Hematopoietic multipotent progenitor cell treated with erythropoietin and hydrocortisone succinate and interleukin-3 and kit ligand, for 17 days (in vitro differentiated cells): ENCODE measurements around the gene OSGIN1.

Experiments
- DNase-seq: peaks from one replicate; pipeline ENCODE4 v3.0.0-alpha.2; 2015; ENCODE audit warnings: low spot score

The OSGIN1 gene

DNA sequence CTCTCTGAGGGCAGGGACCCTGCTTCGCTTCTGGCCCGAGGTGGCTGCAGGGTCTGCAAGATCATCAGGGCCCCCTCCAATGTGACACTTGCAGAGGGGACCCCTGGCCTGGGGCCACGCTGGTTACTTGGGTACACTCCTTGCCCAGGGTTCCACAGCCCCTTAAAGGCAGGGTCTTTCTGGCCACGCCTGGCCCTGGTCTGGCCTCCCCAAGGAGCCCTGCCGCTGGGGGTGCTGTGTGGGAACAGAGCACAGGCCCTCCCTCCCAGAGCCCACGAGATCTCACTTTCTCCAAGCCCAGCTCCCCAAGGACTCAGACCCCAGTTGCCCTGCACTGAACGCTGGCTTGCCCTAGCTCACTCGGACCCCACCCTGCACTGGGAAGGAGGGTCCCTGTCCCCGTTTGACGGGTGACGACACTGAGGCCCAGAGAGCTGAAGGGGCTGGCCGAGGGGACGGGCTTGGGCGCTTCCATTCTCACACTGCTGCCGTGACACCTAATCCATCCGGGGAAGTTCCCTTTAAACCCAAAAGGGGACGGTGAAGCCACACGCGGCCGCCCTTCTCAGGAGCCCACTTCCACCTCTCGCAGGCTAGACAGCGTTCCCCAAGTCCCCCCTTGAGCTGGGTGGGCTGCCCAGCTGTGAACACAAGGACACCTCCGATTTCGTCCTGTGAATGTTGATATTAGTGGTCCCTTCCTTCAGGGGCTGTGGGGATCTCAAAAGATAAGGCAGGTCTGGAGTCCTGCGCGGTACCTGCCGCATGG, 26.9 kb upstream of the OSGIN1 start:
- no peak for DNase-seq

DNA sequence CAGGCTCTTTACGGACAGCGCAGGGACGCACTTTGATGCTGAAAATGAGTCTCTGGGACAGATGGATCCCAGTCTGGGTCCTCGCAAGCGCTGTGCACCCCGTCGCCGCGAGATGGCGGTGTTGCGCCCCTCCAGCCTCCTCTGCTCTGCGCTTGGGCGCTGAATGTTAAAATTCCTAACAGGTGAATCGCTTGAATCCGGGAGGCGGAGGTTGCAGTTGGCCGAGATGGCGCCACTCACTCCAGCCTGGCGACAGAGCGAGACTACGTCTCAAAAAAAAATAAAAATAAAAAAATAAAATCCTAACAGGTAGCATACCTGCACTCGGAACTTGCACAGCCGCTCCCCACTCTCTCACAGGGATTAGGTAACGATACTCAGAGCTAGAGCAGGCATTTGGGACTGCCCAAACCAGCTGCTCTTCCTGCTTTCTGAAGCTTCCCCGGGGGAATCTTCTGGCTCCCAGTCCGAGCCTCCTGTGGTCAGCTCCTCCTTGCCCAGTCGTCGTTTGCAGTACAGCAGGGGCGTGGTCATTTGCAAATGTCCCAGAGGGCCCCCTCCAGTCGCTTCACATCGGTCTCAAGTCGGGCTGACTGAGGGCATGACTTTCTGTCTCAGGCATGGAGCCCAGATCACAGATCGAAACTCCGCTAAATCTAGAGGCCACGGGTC, 26.2 kb upstream of the OSGIN1 start:
- peak; percentile 45 for DNase-seq

DNA sequence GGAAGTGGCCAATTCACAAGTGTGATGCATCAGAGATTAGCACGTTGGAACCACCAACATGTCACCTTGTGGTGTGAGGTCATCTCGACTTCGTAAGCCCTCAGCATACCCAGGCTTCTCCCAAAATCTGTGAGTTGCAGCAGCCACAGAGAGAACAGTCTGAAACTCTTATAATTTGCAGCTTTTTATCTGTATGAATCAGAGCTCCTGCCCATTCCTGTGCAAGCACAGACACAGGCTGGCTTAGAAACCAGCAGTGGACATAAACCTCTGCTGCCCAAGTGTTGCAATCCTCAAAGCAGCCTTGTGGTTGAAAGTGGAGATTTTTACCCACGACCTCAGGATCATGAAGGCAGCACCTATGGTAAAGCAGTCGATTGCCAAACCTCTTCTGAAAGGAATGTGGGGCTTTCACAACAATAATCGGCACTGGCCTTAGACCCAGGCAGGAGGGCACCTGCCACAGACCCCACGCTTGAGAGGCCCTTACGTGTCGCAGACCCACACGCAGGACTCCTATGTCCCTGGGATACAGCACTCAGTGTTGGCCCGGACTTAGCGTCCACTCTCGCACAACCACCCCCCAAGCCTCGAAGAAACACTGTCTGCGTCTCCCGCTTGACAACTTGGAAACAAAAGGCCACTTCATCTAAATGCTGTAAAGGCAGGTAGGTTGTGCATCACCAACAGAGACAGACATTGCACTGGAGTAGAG, 24.5 kb upstream of the OSGIN1 start:
- no peak for DNase-seq

DNA sequence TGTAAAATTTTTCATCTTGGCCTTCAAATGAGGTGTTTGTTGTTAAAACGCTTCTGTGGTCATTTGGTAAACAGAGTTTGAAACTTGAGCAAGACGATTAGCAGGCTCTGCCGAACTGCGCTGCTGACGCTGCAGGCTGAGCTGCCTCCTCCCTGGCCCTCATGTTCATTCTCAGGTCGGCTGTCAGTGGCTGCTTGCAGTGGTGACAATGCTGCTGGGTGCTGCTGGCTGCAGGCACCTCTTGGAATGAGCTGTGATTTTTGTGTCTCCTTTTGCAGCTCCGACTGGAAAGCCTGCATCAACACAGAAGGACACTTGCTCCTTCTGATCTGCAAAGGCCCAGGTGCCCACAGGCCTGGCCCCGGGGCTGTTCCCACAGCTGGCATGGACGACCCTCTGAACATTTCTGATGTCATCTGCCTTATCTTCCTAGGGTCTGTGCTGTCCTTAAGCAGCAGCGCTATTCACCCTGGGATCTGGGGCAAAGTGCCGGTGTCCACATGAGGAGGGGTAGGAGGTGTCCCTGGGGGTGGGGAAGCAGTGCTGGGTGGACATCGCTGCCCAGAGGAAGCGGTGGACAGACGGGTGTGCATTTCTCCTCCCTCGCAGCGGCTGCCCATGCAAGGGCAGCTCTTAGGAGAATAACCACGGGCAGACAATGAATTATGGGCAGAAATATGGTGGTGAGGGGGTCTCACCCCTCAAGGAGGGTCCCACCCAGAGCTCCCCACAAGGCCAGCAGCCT, 23.1 kb upstream of the OSGIN1 start:
- no peak for DNase-seq

DNA sequence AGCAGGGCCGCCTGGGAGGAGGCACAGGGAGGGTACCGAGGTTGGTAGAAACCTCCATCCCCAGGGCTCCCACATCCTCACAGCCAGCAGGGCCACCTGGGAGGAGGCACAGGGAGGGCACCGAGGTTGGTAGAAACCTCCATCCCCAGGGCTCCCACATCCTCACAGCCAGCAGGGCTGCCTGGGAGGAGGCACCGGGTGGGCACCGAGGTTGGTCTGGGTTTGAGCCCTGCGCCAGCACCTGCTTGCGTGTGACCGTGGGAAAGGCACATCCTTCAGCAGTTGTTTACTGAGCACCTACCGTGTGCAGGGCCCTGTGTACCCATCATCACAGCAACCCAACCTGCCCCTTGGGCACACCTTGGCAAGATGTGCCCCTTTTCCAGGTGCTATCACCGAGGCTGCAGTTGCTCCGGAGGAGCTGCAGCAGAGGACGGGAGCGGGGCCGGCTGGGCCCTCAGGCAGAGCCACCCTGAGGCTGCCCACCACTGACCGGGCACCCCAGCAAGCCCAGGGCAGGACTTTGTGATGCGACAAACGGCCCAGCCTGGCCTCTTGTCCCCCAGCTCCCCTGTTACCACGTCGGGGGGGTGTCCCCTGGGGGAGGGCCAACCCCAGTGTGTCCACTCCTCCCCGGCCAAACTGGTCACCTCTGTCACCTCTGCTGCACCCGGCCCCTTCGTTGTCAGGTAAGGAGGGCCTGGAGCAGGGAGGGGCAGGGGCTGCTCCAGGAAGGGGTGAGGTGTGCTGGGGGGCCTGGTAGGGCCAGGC, 22.1 kb upstream of the OSGIN1 start:
- no peak for DNase-seq

DNA sequence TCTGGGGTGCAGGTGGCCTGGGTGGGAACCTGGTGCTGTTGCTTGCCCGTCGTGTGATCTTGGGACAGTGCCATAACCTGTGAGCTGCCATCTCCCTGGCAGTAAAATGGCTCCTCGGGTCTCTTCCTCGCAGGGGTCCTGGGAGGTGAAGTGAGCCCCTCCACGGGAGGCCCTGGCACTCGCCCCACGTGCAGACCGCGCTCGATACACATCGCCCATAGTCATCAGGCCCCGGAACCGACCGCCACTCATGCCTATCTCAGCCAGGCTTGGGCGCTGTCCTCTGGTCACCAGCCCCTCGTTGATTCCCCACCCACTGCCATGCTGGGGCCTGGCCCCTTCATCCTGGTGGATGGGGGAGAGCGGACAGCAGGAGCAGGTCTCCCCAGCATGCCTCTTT, 21.5 kb upstream of the OSGIN1 start:
- DNase-seq = no peak

DNA sequence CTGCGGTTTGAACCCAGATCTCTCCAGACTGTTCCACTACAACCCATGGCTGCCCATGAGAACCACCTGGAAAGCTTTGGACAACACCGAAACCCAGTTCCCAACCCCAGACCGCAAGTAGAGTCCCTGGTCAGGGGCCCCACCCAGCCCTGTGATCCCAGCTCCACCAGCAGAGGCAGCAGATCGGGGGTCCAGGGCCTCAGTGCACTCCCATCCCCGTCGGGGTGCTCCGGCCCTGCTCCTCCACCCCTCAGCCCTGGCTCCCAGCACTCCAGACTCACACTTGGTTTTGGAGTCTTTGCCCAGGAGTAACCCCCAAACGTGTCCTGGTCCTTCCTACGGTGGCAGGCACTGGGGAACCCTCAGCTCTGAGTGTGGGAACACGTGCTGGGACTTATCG, 20.7 kb upstream of the OSGIN1 start:
- DNase-seq = no peak

DNA sequence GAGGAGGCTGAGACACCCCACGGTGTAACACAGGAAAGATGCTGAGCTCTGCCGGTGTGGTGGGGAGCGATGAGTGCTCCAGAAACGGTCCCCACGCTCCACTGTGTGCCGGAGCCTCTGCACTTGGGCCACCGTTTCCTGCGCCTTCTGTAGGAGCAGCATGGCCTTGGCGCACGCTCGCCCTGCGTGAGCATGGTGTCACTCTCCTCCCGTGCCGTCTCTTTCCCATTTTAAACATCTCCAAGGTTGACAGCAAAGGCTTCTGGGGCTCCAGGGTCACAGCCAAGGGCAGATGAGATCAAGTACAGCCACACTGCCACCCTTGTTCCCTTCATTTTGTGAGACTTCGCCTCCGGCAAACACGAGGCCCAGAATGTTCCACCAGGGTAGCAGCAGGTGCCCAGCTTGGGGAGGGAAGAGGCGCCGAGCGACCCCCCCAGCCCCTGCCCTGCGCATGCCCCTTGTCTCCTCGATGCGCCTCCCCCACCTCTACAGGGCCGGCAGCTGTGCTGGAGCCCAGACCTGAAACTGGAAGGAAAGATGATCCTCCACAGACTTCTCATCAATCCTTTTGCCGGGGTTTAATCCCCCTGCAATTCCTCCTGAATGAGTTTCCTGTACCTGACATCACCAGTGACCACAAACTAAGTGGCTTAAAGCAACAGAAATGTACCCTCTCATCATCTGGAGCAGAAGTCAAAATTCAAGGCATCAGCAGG, 19.9 kb upstream of the OSGIN1 start:
- no peak for DNase-seq

DNA sequence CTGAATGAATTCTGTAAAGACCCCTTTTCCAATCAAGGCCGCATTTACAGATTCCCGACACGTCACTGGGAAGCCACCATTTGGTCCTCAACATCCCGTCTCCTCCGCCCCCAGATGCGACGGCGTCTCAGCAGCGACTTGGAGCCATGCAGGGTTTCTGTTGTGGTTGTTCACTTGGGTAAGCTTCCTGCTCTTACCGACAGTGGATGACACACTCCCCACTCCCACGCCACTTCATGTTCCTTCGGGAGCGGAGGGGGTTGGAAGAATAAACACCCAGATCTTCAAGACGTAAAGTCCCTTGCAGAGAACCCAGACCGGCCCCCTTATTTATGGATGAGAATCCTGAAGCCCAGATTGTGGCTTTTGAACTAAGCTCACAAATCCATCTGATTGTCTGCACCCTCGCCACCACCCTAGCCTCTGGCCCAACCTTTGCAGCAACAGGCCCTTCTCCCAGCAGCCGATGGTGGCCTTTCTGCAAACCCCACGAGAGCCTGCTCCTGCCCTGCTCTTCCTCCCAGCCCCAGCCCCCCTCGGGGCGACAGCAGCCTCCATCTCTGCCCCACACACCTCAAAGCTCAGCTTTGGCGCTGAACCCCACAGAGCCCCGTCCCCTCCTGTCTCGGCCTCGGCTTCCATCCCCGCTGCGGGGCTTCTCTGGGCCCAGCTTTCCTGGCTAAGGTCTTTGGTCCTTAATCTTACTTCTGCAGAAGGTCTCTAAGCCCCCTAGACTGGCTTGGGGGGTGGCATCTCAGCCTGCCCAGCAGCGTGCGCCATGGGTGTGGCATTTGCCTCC, 19.0 kb upstream of the OSGIN1 start:
- DNase-seq = no peak

DNA sequence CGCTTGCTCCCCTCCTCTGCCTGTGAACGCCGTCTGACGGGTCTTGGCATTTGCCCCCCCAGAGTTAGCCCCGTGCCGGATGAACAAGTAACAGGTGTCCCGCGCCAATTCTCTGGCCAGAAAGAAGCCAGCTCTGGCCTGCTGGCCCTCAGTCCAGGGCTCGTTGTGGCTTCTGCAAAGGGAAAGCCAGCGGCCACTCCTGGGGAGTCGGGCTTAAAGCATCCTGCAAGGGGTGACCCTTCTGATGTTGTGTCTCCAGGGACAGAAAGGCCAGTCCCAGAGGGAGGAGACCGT, 18.4 kb upstream of the OSGIN1 start:
- no peak for DNase-seq

DNA sequence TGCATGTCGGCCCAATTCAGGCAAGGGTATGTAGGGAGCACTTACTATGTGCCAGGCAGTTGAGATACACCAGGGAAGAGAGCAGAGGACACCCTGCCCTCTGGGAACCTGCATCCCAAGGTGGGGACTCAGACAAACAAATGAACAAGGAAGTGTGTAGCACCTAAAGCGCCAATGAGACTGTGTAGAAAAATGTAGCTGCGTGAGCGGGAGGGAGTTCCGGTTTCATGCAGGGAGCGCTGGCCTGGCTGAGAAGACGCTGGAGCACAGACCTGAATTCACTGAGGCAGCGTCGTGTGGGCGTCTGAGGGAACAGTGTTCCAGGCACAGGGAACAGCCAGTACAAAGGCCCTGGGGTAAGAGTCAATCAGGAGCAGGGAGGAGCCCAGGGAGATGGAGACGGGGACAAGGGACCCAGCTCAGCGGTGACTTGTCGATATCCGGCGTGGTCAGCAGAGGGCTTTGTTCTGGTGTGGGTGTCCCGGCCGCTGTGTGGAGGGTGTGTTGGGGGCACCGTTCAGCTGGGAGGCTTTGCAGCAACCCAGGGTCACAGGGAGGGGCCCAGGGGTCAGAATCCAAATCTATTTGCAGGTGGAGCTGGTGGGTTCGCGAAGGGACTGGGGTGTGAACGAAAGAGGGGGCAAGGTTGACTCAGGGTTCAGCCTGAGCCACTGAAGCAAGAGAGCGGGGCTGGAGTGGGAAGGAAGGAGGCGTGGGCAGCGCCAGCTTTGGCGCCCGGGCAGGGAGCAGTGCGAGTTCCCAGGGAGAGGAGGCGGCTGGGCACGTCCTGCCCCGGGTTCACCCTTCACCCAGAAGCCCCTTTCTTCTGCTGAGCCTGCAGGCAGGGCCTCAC, 17.8 kb upstream of the OSGIN1 start:
- no peak for DNase-seq

DNA sequence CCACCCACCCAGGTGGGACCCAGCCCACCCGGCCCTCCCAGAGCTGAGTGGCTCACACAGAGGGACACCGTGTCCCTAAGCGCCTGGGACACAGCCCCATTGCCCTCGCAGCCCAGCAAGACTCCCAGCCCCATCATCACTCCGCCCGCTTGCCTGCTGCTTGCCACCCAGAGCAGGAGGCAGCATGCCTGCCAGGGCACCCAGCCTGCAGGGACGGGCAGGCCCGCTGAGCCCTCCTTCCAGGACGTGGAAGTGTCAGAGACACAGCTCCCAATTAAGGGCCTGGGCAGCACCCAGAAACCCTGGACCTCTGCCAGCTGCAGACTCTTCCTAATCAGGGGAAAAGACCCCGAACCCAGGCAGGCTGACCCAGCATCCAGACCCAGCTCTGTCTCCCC, 17.2 kb upstream of the OSGIN1 start:
- no peak for DNase-seq

DNA sequence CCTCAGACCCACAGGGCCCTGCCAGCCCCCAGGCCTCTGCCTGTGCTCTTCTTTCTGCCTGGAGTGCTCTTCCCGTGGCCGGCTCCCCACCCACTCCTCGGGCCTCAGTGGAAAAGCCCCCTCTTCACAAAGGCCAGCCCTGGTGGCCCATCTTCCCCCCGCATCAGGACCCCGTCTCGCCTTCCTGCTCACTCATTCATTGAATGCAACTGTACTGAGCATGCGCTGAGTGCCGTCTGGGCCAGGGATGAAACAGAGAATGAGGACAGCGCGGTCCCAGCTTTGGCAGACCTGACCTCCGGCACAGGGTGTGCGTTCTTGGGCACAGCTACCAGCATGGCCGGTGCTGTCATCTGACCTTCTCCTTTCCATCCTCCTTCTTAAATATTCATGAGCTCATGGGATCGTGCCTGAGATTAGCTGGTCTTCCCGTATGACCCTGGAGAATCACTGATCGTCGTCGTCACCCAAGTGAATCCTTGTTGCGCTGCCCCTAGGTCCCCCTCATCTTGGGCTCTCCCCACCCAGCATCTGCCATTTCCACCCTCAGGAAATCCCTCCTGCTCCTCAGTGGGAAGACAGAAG, 16.4 kb upstream of the OSGIN1 start:
- DNase-seq = no peak

DNA sequence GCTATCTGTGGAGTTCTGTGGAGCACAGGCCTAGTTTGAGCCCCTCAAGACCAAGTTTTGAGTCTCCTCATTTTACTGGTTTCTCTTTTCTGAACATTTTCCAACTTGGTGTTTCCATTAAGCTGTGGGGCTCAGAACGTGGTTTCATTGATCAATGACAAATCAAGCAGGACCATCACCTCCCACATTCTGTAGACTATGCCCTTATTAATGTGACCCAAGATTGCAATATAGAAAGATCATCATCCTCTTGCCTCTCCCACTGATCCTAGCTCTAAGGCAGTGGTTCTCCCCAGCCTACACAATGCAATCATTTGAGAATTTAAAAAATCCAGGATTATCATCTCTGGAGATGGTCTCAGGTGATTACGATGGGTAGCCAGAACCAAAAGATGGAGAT, 15.8 kb upstream of the OSGIN1 start:
- DNase-seq = no peak

DNA sequence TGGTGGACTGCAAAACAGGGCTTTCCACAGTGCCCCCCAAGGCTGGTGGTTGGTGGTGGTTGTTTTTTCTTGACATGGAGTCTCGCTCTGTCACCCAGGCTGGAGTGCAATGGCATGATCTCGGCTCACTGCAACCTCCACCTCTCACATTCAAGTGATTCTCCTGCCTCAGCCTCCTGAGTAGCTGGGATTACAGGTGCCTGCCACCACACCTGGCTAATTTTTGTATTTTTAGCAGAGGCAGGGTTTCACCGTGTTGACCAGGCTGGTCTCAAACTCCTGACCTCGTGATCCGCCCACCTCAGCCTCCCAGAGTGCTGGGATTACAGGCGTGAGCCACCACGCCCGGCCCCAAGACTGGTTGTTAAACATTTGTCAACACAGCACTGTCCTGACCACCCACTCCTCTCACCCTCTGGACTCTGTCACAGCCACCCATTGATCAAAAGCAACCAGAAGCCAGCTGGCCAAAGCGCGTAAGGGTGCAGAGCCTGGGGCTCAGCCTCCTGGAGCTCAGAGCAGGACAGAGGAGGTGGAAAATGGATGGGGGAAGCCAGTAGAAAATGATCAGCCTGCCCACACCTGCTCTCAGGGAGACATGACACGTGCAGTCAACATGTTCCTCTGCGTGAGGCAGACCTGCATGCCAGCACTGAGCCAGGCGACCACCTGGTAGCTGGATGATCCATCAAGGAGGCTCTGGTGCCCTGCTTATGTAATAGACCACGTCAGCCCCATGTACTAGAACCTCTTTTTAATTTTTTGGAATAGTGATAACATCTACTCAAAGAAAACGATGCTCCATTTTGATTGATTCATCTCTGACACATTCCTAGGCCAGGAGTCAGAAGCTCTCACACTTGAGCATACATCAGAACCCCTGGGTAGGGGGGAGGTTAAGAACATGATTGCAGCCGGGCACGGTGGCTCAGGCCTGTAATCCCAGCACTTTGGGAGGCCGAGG, 14.8 kb upstream of the OSGIN1 start:
- DNase-seq = no peak

DNA sequence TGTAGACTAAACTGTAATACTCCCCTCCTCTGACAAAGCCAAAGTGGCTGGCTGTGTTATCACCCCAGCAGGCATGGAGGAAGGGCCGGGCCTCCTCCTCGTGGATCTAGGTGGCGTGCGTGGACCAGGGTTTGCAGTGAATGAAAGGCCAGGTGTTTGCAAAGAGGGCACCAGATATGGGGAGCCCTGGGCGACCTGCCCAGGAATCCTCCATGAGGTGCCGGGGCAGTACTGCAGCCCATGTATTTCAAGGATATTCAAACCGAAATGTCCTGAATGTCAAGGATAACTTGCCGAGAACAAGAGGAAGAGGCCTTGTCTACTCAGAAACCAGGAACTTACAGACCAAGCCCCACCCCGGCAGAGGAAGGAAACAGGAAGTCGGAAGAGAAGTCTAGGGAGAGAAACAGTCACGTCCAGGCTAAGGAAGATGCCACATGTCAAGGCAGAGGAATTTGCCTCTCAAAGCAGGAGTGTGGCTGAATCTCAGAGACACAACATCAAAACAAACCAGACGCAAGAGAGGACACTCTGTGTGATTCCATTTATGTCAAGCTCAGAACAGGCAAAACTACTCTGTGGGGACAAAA, 13.7 kb upstream of the OSGIN1 start:
- no peak for DNase-seq

DNA sequence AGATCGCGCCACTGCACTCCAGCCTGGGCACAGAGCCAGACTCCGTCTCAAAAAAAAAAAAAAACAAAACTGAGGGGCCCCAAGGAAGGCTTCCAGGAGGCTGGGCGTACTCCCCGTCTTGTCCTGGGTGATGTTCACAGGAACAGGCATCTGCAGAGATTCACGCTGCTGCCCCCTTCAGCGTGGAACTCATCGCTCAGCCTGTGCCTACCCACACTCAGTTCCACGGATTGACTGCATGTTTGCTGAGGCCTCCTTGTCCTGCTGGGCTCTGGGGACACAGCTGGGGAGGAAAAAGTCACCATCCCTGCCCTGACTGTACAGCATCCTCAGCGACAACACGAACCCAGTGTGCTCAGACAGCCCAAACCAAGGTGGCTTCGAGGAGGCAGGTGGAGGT, 12.9 kb upstream of the OSGIN1 start:
- no peak for DNase-seq
